Adrenal gland (tissue), 12 donors: ENCODE data around the gene DPP10. TPM values are rescaled to one million over a fixed set of nuclear protein-coding genes. Genes with fewer than 3 reads are reported as not detected.
"Not testable (repeated sequence)": the region's sequence is repeated elsewhere in the genome, so short reads cannot be mapped to it uniquely, and the experiment has no call there.

Experiments used
- DNase-seq, 7 donors: peaks; one replicate each; pipeline ENCODE4 v3.0.0-alpha.2; 2019 to 2020
- H3K27ac ChIP-seq, 5 donors: fragments of 200-600 bp; sonication (generic) in 4 of 5; 1 replicate in 3 of 5; 2 replicates in 2 of 5; pipeline versions ENCODE4 v1.5.1 to v1.8.0; 2016 to 2020; ENCODE audit warnings: mild to moderate bottlenecking in 1 of 5
- H3K27me3 ChIP-seq: fragments of 200-600 bp; 2 replicates; pipeline ENCODE4 v1.8.0; 2021
- H3K36me3 ChIP-seq, 2 donors: fragments of 200-600 bp; replicated peaks in 1 of 2; 1 replicate in 1 of 2; 2 replicates in 1 of 2; pipeline versions ENCODE4 v1.5.1 to v1.8.0; 2018 to 2022
- H3K4me1 ChIP-seq, 2 donors: fragments of 200-600 bp; replicated peaks in 1 of 2; 1 replicate in 1 of 2; 2 replicates in 1 of 2; pipeline versions ENCODE4 v1.5.1 to v1.8.0; 2018 to 2021
- H3K4me3 ChIP-seq, 4 donors: fragments of 200-600 bp; sonication (generic) in 3 of 4; one replicate each; pipeline ENCODE4 v1.5.1; 2016 to 2018
- H3K9me3 ChIP-seq, 3 donors: fragments of 200-600 bp; sonication (generic) in 1 of 3; replicated peaks in 1 of 3; 1 replicate in 2 of 3; 2 replicates in 1 of 3; pipeline versions ENCODE4 v1.5.1 to v1.8.0; 2016 to 2021
- POLR2A ChIP-seq, 2 donors: fragments of 450-650 bp; IDR thresholded peaks; one replicate each; pipeline ENCODE4 v1.6.1; 2017; ENCODE audit warnings: antibody characterized with exemption in 2 of 2, mild to moderate bottlenecking in 2 of 2, moderate library complexity in 1 of 2
- WGBS, 4 donors: extraction: QIAGEN DNeasy Blood & Tissue Kit in 2 of 4; methylation state at CpG; one replicate each; pipeline versions ENCODE4 v1.1.5 to v1.1.7; 2013 to 2017; 5-methylcytosine and 5-hydroxymethylcytosine counted together
- intact Hi-C, 2 donors: fragments of 100-400 bp; cut with DNase I; formaldehyde crosslinking; loops; one replicate each; pipeline versions ENCODE4 v1.14.1 to v1.15.0; 2022 to 2023
- polyA plus RNA-seq, 3 donors: library from polyadenylated mRNA; stranded (reverse); fragments of 200-250 nt in 2 of 3; fragments of 350-450 nt in 1 of 3; fragmentation: Illumina TruSeq in 1 of 3; extraction: RNeasy Lipid Tissue Mini Kit (QIAGEN cat#74804) in 1 of 3; gene quantifications; one replicate each; pipeline ENCODE4 v1.2.3, GENCODE V29; 2013 to 2014
- total RNA-seq, 9 donors: library from RNA; depleted of rRNA in 4 of 9; stranded (reverse); fragments of >200 nt in 4 of 9; fragments of 120-200 nt in 1 of 9; fragmentation: NEBNext Ultra II Directional in 1 of 9; extraction: Animal tissue kit (Norgen Biotek cat#: 25700) in 1 of 9; gene quantifications; one replicate each; pipeline versions ENCODE4 v1.1.0 to v1.2.4, GENCODE V29; 2013 to 2023
- TF ChIP-seq, protein P1 (sequence below), 6 experiments: fragments of 450-650 bp in 4 of 6; fragments of 200-600 bp in 2 of 6; sonication (generic) in 1 of 6; IDR thresholded peaks; 1 replicate in 5 of 6; 2 replicates in 1 of 6; pipeline versions ENCODE4 v1.5.1 to v1.8.0; 2016 to 2021; ENCODE audit warnings: antibody characterized with exemption in 6 of 6, mild to moderate bottlenecking in 2 of 6, moderate library complexity in 1 of 6
- donor health status: healthy with polysubstance abuse.
- donor health status: Bipolar disorder and iron deficiency.
- donor health status: DM: yes; HTN: yes; CAD: no.
- donor health status: DM: no; HTN: no; CAD: no.
- donor health status: DM: no; HTN: no; CAD: no.
- donor health status: DM: yes; HTN: yes; CAD: no.

Gene DPP10
- total and polyA plus RNA-seq, 12 donors, result 5.2 to 257 (median 32.0) TPM

DNA sequence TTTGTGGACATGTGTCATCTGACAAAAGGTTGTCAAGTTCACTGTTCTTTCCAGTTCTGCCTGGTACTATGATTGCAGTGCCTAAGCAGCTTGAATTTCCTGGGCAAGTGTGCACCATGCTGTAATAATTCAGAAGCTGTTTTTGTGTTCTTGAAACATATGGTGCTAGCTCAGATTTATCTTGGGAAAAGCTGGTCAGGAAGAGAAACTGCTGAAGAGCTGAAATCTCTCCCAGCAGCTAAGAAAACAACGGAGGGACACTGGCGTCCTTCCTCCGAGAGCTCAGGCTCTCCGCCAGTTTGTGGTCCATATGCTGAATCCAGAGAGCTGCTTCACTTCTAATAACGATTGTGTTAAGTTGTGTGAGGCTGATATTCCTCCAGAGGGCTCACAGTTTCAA is 642.0 kb downstream of the DPP10 start:
- no peaks in the 10 kb centered on the region for H3K36me3 ChIP-seq
- H3K9me3 ChIP-seq, result no peaks in the 10 kb centered on the region
- intact Hi-C loops, result no loop called here
- DNase-seq, result no peak
- TF ChIP-seq, protein P1, sequence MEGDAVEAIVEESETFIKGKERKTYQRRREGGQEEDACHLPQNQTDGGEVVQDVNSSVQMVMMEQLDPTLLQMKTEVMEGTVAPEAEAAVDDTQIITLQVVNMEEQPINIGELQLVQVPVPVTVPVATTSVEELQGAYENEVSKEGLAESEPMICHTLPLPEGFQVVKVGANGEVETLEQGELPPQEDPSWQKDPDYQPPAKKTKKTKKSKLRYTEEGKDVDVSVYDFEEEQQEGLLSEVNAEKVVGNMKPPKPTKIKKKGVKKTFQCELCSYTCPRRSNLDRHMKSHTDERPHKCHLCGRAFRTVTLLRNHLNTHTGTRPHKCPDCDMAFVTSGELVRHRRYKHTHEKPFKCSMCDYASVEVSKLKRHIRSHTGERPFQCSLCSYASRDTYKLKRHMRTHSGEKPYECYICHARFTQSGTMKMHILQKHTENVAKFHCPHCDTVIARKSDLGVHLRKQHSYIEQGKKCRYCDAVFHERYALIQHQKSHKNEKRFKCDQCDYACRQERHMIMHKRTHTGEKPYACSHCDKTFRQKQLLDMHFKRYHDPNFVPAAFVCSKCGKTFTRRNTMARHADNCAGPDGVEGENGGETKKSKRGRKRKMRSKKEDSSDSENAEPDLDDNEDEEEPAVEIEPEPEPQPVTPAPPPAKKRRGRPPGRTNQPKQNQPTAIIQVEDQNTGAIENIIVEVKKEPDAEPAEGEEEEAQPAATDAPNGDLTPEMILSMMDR (IDR thresholded peaks at IDR 0.05), result no peak
- no peak for TF ChIP-seq POLR2A (IDR thresholded peaks at IDR 0.05)
- 49 to 72% (median 57%) methylated on average over 5 of the region's 5 CpGs for WGBS, 4 donors
- H3K27ac ChIP-seq, result no peak overlapping the region
- no peaks in the 10 kb centered on the region for H3K27me3 ChIP-seq
- H3K4me1 ChIP-seq, result no peaks in the 10 kb centered on the region
- no peak overlapping the region for H3K4me3 ChIP-seq

DNA sequence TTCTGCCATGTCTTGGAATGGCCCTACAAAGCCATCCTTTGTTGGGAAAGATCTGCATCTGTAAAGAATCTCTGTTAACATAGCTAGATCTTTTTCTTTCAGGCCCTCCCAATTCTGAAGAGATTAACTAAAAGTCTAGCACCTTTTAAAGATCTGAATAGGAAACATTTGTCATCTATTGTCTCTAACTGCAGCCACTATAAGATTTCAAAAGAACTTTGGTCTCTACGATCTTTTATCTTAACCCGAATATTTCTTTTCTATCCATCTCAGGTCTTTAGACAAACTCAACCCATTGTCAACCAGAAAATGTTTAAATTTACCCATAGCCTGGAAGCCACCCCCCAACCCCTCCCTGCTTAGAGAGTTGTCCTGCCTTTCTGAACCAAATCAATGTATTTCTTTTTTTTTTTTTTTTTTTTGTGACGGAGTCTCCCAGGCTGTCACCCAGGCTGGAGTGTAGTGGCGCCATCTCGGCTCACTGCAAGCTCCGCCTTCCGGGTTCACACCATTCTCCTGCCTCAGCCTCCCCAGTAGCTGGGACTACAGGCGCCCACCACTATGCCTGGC is 643.7 kb downstream of the DPP10 start:
- H3K36me3 ChIP-seq, H3K9me3 ChIP-seq, DNase-seq, H3K27me3 ChIP-seq, H3K4me1 ChIP-seq, H3K27ac ChIP-seq, H3K4me3 ChIP-seq, intact Hi-C loops: not testable (repeated sequence)
- 90 to 95% (median 91%) methylated on average over 8 of the region's 8 CpGs for WGBS, 4 donors

DNA sequence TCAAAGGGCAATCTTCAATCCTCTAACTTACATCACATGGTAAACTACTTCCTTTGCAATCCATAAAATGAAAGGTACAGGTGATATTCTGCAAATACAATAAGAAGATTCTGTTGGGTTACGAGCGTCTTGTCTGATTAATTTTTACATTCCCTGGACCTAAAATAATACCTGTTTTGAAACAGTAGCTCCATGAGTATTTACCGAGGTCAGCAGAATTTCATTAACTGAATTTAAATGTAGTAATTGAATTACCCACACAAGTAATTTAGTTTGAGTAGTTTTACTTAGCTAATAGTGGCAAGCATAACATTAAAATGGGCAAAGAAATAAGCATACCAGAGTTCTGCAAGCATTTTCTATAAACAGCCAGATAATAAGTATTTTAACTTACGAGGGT is 652.0 kb downstream of the DPP10 start:
- no peaks in the 10 kb centered on the region for H3K9me3 ChIP-seq
- no peaks in the 10 kb centered on the region for H3K27me3 ChIP-seq
- TF ChIP-seq, protein P1 (IDR thresholded peaks at IDR 0.05), result no peak
- TF ChIP-seq POLR2A (IDR thresholded peaks at IDR 0.05), result no peak
- H3K27ac ChIP-seq, result no peak overlapping the region
- no peaks in the 10 kb centered on the region for H3K4me1 ChIP-seq
- intact Hi-C loops, result no loop called here
- H3K4me3 ChIP-seq, result no peak overlapping the region
- 79 to 90% (median 85%) methylated on average over 4 of the region's 4 CpGs for WGBS, 4 donors
- H3K36me3 ChIP-seq, result no peaks in the 10 kb centered on the region
- no peak for DNase-seq

DNA sequence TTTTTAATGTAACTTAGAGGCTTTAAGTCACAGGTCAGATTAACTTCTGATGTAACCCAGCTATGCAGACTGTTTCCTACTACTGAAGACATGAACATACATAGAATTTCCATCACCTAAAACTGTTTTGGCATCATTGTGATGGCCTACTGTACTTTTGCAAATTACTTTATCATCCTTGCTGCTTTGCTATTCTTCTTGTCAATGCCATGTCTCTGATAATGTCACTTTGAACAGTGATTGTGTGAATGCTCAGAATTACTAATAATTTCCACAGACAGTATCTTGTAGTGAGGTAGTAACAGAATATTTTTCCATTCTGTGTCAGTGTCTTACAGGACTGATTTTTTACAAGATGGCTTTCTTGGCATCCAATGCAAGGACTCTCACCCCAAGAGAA is 663.5 kb downstream of the DPP10 start:
- H3K4me3 ChIP-seq, result no peak overlapping the region
- intact Hi-C loops, result no loop called here
- no peak for DNase-seq
- no peaks in the 10 kb centered on the region for H3K36me3 ChIP-seq
- TF ChIP-seq, protein P1 (IDR thresholded peaks at IDR 0.05), result no peak
- no peak for TF ChIP-seq POLR2A (IDR thresholded peaks at IDR 0.05)
- H3K27ac ChIP-seq, result no peak overlapping the region
- no peaks in the 10 kb centered on the region for H3K27me3 ChIP-seq
- no peaks in the 10 kb centered on the region for H3K9me3 ChIP-seq
- H3K4me1 ChIP-seq, result no peaks in the 10 kb centered on the region

DNA sequence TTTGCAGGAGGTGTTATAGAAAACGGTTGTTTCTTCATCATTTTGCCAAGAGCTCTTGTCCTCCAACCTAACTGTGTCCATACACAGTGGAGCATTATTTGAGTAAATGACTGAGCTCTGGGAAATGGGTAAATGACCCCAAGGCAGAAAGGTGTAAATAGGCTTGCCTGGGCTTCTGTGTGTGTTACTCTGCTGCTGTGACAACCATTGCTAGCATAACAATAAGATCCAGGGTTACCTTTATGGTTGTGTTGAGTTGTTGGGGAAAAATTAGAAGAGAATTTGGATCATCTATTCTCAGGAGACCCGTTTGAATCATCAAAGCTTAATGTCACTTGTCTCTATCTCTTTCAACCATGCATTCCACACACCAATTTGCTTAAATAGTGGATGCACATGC is 672.7 kb downstream of the DPP10 start:
- intact Hi-C loops, result no loop called here
- DNase-seq, result no peak
- WGBS, 4 donors, result 52 to 75% (median 67%) methylated on average over 2 of the region's 2 CpGs
- TF ChIP-seq, protein P1 (IDR thresholded peaks at IDR 0.05), result no peak
- Histone ChIP-seq H3K36me3 (no peaks in the 10 kb centered on the region), H3K27ac (no peak overlapping the region), H3K4me3 (no peak overlapping the region), H3K27me3 (no peaks in the 10 kb centered on the region), H3K4me1 (no peaks in the 10 kb centered on the region), H3K9me3 (peaks cover 0 to 5% (median 0%) of the 10 kb centered on the region in 3 donors)
